Measurements from ENCODE around the gene RAB12. TPM values are rescaled to one million over a fixed set of nuclear protein-coding genes. Genes with fewer than 3 reads are reported as not detected.

RAB12 gene
- total and polyA plus RNA-seq, 2 of the 13 experiments (the other 11 are each of a cell fraction or from before 2014, with no cell fraction given): 9.5 to 25.3 TPM

GRCh38 chr18:8673256-8674209, 64.3 kb downstream of the RAB12 start:
- H3K27ac ChIP-seq (ENCODE audit: extremely low read length, insufficient read depth, low read length): no peak overlapping the region
- no peak overlapping the region for H3K4me2 ChIP-seq (ENCODE audit: low read depth, low read length)
- intact Hi-C loops (cut with micrococcal nuclease; ENCODE audit: unreplicated experiment) (no loop called here), in situ Hi-C loops (cut with HindIII; ENCODE audit: extremely low pct_ligation_motif_present, low pct_unique_long_range_greater_than_20kb) (no loop called here)
- H4K20me1 ChIP-seq (ENCODE audit: insufficient read depth, low read length): no peaks in the 10 kb centered on the region
- FAIRE-seq: no peak
- DNase-seq (ENCODE audit: low spot score): no peak
- ChIA-PET POLR2A (no interaction called here), CTCF (ENCODE audit: low intra/inter-chr PET ratio, low total read pairs) (no interaction called here)
- 50% methylated on average over 9 of the region's 9 CpGs for WGBS (ENCODE audit: low lambda C conversion rate)
- no peaks in the 10 kb centered on the region for H3K36me3 ChIP-seq (replicated peaks in 1 of 2; ENCODE audit: control insufficient read depth in 1 of 2, insufficient read depth in 2 of 2, low read length in 2 of 2)
- H3K27me3 ChIP-seq (ENCODE audit: control insufficient read depth in 1 of 2, insufficient read depth in 2 of 2, low read length in 2 of 2): peaks cover 0 to 2% of the 10 kb centered on the region in 2 experiments; a peak in 1 of 5 replicates
- H3K9ac ChIP-seq (ENCODE audit: insufficient read depth, low read depth, low read length): no peak overlapping the region
- H3K9me3 ChIP-seq (ENCODE audit: low read length): no peaks in the 10 kb centered on the region; the same call in 1 of the 2 replicates
- no peaks in the 10 kb centered on the region for H3K79me2 ChIP-seq (ENCODE audit: insufficient read depth, low read length)
- no peak overlapping the region for H2AFZ ChIP-seq (ENCODE audit: low read length)
- no peak overlapping the region for H3K4me3 ChIP-seq (replicated peaks in 1 of 3; ENCODE audit: insufficient read depth in 1 of 3, low read depth in 2 of 3, low read length in 3 of 3)
- BruUV-seq (replicated peaks): no TSS peak
- TF ChIP-seq FOXP1 (IDR thresholded peaks at IDR 0.05) (no peak), FOXP1 (CRISPR knock-in tag; IDR thresholded peaks at IDR 0.05) (peak; percentile 46; the same call in 1 of the 2 replicates), ZBTB34 (CRISPR knock-in tag; IDR thresholded peaks at IDR 0.05) (no peak), NCOA1 (CRISPR knock-in tag; IDR thresholded peaks at IDR 0.05) (no peak), NFRKB (IDR thresholded peaks at IDR 0.05) (no peak), HDAC6 (IDR thresholded peaks at IDR 0.05; ENCODE audit: low read depth, low read length) (no peak), LBX2 (CRISPR knock-in tag; IDR thresholded peaks at IDR 0.05; ENCODE audit: borderline replicate concordance) (no peak), ZNF441 (CRISPR knock-in tag; IDR thresholded peaks at IDR 0.05; ENCODE audit: borderline replicate concordance) (no peak), FOSL2 (CRISPR knock-in tag; IDR thresholded peaks at IDR 0.05) (0 out of 2 replicates have a peak, but pooled peaks have one; percentile 32), NFE2L2 (IDR thresholded peaks at IDR 0.05; ENCODE audit: low read length) (peak; percentile 29; the same call in 1 of the 2 replicates), ISL2 (CRISPR knock-in tag; IDR thresholded peaks at IDR 0.05) (no peak)
- no peaks in the 10 kb centered on the region for H3K4me1 ChIP-seq (ENCODE audit: insufficient read depth, low read length)
- ATAC-seq: no peak; the same call in 2 of the 3 replicates

Measured in HepG2 (cell line).